Hematopoietic multipotent progenitor cell treated with erythropoietin and hydrocortisone succinate and interleukin-3 and kit ligand, for 4 days (in vitro differentiated cells): ENCODE data around the gene KIF25.
"Not testable (repeated sequence)": the region's sequence is repeated elsewhere in the genome, so short reads cannot be mapped to it uniquely, and the experiment has no call there.

Experiments
- DNase-seq: peaks from one replicate; pipeline ENCODE4 v3.0.0-alpha.2; 2015

KIF25 gene

DNA sequence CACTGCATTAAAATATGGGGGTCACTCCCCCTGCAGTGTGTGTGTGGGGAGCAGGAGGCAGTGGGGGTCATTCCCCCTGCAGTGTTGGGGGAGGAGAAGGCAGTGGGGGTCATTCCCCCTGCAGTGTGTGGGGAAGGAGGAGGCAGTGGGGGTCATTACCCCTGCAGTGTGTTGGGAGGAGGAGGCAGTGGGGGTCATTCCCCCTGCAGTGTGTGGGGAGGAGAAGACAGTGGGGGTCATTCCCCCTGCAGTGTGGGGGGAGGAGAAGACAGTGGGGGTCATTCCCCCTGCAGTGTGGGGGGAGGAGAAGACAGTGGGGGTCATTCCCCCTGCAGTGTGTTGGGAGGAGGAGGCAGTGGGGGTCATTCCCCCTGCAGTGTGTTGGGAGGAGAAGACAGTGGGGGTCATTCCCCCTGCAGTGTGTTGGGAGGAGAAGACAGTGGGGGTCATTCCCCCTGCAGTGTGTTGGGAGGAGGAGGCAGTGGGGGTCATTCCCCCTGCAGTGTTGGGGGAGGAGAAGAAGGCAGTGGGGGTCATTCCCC lies 21.3 kb upstream of the KIF25 start:
- DNase-seq = not testable (repeated sequence)

- DNase-seq = no peak
Observed at GRCh38 chr6:167976708-167977107, 20.8 kb upstream of the KIF25 start.

DNA sequence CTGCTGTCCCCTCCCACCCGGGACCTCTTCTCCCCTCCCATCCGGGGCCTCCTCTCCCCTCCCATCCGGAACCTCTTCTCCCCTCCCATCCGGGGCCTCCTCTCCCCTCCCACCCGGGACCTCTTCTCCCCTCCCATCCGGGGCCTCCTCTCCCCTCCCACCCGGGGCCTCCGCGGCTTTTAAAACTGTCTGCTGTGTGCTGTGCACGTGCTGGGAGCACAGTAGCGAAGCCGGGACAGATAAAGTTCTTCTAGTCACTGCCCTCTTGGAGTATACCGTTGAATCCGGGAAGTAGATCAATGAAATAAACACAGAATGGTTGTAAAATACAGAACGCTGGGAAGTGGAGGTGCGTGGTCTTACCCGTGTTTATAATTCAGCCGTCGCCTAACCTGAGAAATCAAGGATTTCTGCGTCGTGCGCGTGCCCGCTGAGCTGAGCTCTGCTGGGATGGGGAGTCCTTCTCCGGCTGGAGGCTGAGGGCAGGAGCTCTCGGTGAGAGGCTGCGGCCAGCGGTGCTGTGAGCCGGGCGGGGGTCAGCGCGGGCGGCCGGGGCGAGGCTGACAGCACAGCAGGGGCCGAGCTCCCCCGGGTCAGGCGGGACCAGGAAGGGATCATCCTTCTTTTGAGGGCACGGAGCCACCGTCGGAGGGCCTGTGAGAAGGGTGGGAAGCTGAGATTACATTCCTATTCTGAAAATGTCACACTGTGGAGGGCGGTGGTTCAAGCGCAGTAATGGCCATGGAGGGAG lies 19.6 kb upstream of the KIF25 start:
- no peak for DNase-seq

DNA sequence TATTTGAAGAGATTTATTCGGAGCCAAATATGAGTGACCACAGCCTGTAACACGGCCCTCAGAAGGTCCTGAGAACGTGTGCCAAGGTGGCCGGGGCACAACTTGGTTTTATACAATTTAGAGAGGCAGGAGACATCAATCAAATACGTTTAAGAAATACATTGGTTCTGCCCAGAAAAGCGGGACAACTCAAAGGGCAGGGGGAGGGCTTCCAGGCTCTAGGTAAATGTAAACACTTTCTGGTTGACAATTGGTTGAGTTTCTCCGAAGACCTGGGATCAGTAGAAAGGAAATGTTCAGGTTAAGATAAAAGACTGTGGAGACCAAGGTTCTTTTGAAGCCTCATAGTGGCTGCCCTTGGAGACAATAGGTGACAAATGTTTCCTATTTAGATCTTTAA lies 18.9 kb upstream of the KIF25 start:
- no peak for DNase-seq

- no peak for DNase-seq
Observed at GRCh38 chr6:167979436-167980139, 17.9 kb upstream of the KIF25 start.

- DNase-seq = no peak
Observed at GRCh38 chr6:167980911-167981580, 16.4 kb upstream of the KIF25 start.

GRCh38 chr6:167981916-167982462 lies 15.5 kb upstream of the KIF25 start:
- DNase-seq = no peak

GRCh38 chr6:167984144-167984719 lies 13.2 kb upstream of the KIF25 start:
- DNase-seq = no peak

GRCh38 chr6:167984876-167985604 lies 12.4 kb upstream of the KIF25 start:
- DNase-seq = no peak

GRCh38 chr6:167985911-167986595 lies 11.4 kb upstream of the KIF25 start:
- no peak for DNase-seq

- DNase-seq = no peak
Observed at GRCh38 chr6:167987396-167988153, 9.9 kb upstream of the KIF25 start.

DNA sequence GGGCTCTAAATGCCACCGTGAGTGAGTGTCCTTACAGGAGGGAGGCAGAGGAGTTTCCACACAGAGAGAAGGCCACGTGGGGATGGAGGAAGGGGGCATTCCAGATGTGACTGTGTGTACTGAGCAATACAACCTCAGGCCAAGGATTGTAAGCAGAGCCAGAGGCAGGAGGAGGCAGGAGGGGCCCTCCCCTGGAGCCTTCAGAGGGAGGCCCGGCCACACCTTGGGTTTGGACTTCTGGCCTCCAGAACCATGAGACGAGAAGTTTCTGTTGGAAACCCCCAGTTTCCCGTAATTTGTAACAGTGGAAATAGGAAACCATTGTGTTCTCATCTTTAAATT lies 9.3 kb upstream of the KIF25 start:
- no peak for DNase-seq

GRCh38 chr6:167988945-167989841 lies 8.3 kb upstream of the KIF25 start:
- no peak for DNase-seq

GRCh38 chr6:167990016-167990945 lies 7.2 kb upstream of the KIF25 start:
- no peak for DNase-seq

- no peak for DNase-seq
Observed at GRCh38 chr6:167993169-167993568, 4.3 kb upstream of the KIF25 start.

GRCh38 chr6:167993831-167994230 lies 3.6 kb upstream of the KIF25 start:
- no peak for DNase-seq

- no peak for DNase-seq
Observed at GRCh38 chr6:167995302-167995701, 2.2 kb upstream of the KIF25 start.

DNA sequence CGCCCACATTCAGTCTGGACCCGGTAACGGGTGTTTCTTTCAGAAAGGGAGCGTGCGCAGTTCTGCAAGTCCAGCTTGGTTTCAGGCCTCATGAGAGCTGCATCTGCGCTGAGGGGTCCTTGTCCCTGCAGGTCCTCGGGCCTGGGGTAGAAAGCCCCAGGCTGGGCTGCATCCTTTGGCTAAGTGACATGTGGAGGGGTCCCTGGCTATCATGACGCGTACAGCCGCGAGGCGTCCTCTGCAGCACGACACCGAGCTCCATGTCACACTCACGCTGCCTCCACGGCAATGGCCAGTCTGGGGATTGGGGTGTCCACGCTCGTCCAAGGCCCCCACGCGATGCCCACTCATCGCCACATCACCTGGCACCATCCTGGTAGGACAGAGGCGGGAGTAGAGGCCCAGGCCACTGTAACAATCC lies 1.7 kb upstream of the KIF25 start:
- no peak for DNase-seq
